ENCODE results near the gene SAMD5. TPM values are rescaled to one million over a fixed set of nuclear protein-coding genes. Genes with fewer than 3 reads are reported as not detected.

Gene SAMD5
- total RNA-seq = 0.76 and 0.85 TPM in 2 replicates

GRCh38 chr6:147508042-147508865, at the start of gene SAMD5:
TSS of gene SAMD5 (plus strand) at chr6:147508690. CDS start at chr6:147508929, 239 bp downstream.

All from smooth muscle cell of the pulmonary artery (primary cell).